GM12892 (cell line): ENCODE measurements around the gene CNGB1.
"Not testable (repeated sequence)": the region's sequence is repeated elsewhere in the genome, so short reads cannot be mapped to it uniquely, and the experiment has no call there.

Source experiments
- POLR2A ChIP-seq: IDR thresholded peaks from 2 replicates; pipeline ENCODE4 v1.6.1; 2011; ENCODE audit warnings: low read depth, low read length, control low read depth
- POLR2AphosphoS5 ChIP-seq: IDR thresholded peaks from 2 replicates; pipeline ENCODE4 v1.6.1; 2011; ENCODE audit warnings: low read depth, low read length, control low read depth
- TAF1 ChIP-seq: IDR thresholded peaks from 2 replicates; pipeline ENCODE4 v1.6.1; 2011; ENCODE audit warnings: low read depth, mild to moderate bottlenecking, control low read depth, low read length, borderline replicate concordance

GRCh38 chr16:57872764-57873163, 98.2 kb downstream of the CNGB1 start:
- TF ChIP-seq POLR2A, TAF1, POLR2AphosphoS5: not testable (repeated sequence)
